GM18526 (cell line): ENCODE results near the gene CGNL1.

Experiments used
- POLR2A ChIP-seq: IDR thresholded peaks from 3 replicates; pipeline ENCODE4 v1.6.1; 2011; ENCODE audit not compliant: insufficient read length; ENCODE audit errors: extremely low read depth

Gene CGNL1

GRCh38 chr15:57503051-57503702 lies 126.9 kb downstream of the CGNL1 start:
- no peak for TF ChIP-seq POLR2A

- no peak for TF ChIP-seq POLR2A
Observed at GRCh38 chr15:57503911-57504598, 127.8 kb downstream of the CGNL1 start.

GRCh38 chr15:57504599-57504940 lies 128.3 kb downstream of the CGNL1 start:
- no peak for TF ChIP-seq POLR2A

- TF ChIP-seq POLR2A: no peak
Observed at GRCh38 chr15:57505056-57505715, 128.9 kb downstream of the CGNL1 start.

- TF ChIP-seq POLR2A: no peak
Observed at GRCh38 chr15:57505949-57506391, 129.7 kb downstream of the CGNL1 start.

GRCh38 chr15:57506422-57506821 lies 130.1 kb downstream of the CGNL1 start:
- no peak for TF ChIP-seq POLR2A

GRCh38 chr15:57507111-57507510 lies 130.8 kb downstream of the CGNL1 start:
- no peak for TF ChIP-seq POLR2A

GRCh38 chr15:57509126-57509525 lies 132.8 kb downstream of the CGNL1 start:
- no peak for TF ChIP-seq POLR2A

- no peak for TF ChIP-seq POLR2A
Observed at GRCh38 chr15:57509965-57510364, 133.7 kb downstream of the CGNL1 start.

- TF ChIP-seq POLR2A: no peak
Observed at GRCh38 chr15:57510647-57511046, 134.3 kb downstream of the CGNL1 start.

GRCh38 chr15:57516327-57517029 lies 140.2 kb downstream of the CGNL1 start:
- TF ChIP-seq POLR2A: no peak

- no peak for TF ChIP-seq POLR2A
Observed at GRCh38 chr15:57517030-57517671, 140.8 kb downstream of the CGNL1 start.

- TF ChIP-seq POLR2A: no peak
Observed at GRCh38 chr15:57518779-57519405, 142.6 kb downstream of the CGNL1 start.

- TF ChIP-seq POLR2A: no peak
Observed at GRCh38 chr15:57519806-57520205, 143.5 kb downstream of the CGNL1 start.

- TF ChIP-seq POLR2A: no peak
Observed at GRCh38 chr15:57521503-57521902, 145.2 kb downstream of the CGNL1 start.
